NCI-H146 treated with DMSO at 0.1 percent for 48 hours (cell line): ENCODE data around the gene TRPT1.
A peak's percentile ranks its signal among the peaks of the same experiment; 100 is the strongest.

Experiments
- DNase-seq: peaks from one replicate; lab custom pipeline; 2025; ENCODE audit not compliant: unreplicated experiment; lab: John Stamatoyannopoulos, UW

The TRPT1 gene

DNA sequence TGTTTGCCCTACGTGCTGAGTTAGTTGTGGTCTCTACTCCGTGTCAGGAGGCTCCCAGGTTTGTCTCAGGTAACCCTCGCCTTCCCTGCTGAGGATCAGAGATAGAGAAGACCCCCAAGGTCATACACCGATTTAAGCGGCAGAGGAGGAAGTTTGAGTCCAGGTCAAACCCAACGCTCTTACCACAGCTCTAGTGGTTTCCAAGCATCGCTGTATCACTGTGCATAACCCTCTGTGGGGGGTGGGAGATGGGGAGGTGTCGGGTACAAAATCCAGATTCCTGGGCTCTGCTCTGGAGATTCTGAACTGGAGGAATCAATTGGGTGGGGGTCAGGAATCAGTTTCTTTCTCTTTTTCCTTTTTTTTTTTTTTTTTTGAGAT is 5.0 kb upstream of the TRPT1 start:
- no peak for DNase-seq

GRCh38 chr11:64230171-64230984 is 4.4 kb upstream of the TRPT1 start, which contains the start of gene DNAJC4:
Gene DNAJC4 (plus strand): TSS chr11:64230548. CDS start chr11:64230855, 307 bp downstream.
- peak; percentile 93 for DNase-seq

GRCh38 chr11:64229744-64230170 is 3.8 kb upstream of the TRPT1 start:
- no peak for DNase-seq

DNA sequence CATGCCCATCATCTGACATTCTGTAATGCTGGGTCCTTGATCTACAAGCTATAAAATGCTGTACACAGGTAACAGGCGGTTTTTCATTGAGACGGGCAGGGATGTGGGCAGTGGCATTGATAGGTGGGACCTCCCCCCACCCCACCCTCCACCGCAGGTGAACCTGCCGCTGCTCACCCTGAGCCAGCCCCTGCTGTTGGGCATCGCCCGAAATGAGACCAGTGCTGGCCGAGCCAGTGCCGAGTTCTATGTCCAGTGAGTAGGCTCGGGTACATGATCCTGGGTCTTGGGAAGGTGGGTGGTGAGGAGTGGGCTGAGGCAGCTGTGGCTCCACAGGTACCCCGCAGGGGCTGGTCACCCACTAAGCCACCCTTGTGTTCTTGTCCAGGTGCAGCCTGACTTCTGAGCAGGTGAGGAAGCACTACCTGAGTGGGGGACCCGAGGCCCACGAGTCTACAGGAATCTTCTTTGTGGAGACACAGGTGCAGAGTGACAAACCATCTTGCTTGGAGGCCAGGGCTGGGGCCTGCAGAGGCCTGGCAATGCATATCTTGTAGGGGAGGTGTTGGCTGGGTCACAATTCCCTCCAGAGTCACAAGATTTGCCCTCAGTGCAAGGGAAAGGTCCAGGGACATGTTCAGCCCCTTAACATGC is 3.2 kb upstream of the TRPT1 start:
- no peak for DNase-seq

DNA sequence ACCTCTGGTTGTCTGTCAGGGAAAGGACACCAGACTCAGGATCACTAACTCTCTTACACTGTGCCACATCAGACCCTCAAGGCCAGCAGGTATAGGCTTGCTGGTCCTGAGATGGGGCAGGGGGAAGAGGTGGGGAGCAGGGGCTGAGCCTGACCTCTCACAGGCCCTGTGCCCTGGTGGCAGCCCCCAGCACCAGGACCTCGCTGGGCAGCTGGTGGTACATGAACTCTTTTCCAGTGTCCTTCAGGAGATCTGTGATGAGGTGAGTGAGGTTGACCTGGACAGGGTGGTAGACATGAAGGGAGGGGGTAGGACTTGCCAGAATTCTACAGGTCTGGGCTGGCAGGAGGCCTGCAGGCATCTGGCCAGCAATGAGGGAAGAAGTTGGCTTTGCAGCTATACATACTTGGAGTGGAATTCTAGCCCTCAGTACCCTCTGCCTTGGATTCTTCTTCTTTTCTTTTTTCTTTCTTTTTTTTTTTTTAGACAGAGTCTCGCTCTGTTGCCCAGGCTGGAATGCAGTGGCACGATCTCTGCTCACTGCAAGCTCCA is 1.5 kb upstream of the TRPT1 start:
- DNase-seq = no peak

- DNase-seq = peak; percentile 21
Observed at GRCh38 chr11:64226507-64227051, 593 bp upstream of the TRPT1 start.

DNA sequence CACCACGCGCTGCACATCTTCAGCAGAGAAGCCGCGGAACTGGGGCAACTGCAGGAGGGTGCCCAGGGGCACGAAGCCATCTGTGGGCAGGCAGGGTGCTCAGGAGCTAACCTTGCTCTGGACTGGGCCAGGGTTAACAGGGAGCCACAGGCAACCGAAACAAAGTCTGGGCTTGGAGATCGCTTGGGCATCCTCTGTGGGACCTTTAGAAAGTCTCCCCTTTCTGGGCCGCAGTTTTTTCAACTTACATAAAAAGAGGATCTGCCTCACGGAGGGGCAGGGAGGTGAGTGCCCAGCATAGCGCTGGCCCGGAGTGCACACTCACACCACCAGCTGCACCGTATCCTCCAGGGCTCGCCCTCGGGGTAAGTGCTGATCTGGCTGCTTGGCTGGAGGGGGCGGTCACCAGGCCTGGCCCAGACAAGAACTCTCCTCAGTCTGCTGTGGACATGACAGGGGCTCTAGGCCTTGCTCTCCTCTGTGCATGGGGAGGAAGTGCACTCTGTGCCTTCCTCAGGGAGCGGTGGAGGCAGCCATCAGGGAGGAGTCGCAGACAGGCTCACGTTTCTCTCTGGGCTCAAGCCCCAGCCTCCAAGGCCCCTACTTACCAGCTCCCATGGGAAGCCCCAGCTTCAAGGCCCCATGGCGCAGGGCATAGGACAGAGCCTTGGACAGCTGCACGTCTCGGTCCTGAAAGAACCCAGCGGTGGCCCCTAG is 937 bp downstream of the TRPT1 start:
- no peak for DNase-seq

DNA sequence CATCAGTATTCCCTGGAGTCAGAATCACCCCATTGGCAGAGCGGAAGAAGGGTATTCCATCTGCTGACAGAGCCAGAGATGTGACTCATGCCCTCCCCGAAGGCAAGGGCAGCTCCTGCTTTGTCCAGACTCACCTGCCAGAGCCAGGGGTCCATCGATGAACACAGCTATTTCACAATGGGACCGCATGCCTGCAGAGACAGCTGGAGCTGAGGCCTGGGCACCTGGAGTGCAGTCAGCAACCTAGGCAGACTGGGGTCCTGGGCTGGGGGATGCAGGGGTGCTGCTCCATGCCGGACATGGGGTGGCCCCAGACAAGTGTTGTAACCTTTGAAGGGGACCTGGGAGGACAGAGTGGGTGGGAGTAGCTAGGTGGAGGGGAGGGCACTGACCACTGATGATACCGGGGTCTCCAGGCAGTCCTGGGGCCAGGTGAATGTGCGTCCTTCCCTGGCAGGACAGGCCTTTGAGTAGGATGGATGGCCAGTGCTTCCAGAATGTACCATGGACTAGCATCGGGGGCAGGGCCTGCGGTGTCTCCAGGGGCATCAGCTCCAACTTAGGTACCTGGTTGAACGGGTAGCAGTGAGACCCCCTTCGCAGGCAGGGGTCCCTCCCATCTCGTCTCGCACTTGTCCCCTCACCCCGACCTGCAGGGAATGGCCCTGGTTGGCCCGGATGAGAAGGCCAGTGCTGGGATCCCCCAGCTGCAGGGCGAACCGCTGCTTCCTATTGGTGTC is 1.7 kb downstream of the TRPT1 start:
- DNase-seq = no peak

- DNase-seq = no peak
Observed at GRCh38 chr11:64223001-64223651, 2.9 kb downstream of the TRPT1 start.

GRCh38 chr11:64222651-64223000 is 3.4 kb downstream of the TRPT1 start:
- no peak for DNase-seq

- no peak for DNase-seq
Observed at GRCh38 chr11:64220798-64221197, 5.2 kb downstream of the TRPT1 start.

- DNase-seq = no peak
Observed at GRCh38 chr11:64220271-64220670, 5.7 kb downstream of the TRPT1 start.

DNA sequence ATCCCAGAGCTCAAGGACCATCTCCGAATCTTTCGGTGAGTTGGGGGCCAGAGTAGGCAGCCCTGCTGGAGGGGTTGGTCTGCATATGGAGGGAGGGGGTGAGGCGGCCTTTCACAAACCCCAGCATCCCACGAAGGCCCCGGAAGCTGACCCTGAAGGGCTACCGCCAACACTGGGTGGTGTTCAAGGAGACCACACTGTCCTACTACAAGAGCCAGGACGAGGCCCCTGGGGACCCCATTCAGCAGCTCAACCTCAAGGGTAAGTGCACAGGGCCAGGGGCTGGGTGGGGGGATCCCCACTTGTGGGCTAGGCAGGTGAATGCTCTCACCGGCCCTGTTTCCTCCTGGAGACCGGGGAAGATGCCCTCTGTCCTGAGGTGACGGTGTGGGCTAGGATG is 6.2 kb downstream of the TRPT1 start:
- DNase-seq = no peak

GRCh38 chr11:64219354-64219684 is 6.7 kb downstream of the TRPT1 start:
- DNase-seq = no peak

DNA sequence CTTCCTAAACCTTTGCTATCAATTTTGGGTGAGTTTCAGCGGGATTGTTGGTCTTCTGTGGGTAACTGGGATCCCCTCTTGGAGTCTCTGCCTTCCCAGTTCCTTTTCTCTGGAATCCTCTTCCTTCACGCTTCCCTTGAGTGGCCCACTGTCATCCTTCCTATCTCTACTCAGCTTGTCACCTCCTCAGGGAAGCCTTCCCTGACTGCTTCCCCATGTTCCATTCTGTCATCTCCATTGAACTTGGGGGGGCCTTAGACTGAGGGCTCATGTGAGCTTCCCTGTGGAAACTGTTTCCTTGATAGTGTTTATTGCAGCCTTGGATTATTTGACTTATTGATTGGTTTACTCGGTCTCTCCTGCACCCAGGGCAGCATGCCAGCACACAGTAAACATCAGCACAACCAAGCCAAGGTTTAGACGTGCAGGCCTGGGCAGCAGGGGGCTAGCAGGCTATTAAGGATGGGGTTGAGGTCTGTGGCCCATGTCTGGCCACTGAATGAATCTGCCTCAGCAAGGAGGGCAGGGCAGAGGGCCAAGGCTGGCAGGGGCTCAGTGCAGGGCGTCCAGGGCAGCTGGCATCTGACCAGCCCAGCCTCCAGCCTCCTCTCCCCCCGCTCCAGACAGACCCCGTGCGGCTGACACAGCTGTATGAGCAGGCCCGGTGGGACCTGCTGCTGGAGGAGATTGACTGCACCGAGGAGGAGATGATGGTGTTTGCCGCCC is 7.2 kb downstream of the TRPT1 start:
- no peak for DNase-seq

DNA sequence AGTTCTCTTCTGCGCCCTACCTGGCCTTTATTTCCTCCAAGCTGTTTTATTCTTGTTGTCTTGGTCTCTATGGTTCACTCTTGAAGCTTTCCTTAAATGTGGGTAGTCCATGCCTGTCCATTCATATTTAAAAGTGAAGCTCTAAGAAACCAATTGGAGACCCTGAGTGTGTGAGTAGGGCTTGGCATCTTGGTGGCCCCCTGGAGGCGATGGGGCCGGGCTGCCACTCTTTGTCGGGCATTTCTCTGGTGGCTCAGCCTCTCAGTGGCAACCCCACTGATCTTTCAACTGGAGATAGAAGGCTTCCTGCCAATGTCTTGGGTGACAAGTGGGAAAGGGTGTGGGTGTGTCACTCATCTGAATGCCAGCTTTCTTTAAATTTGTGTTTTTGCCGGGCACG is 9.1 kb downstream of the TRPT1 start:
- DNase-seq = no peak

DNA sequence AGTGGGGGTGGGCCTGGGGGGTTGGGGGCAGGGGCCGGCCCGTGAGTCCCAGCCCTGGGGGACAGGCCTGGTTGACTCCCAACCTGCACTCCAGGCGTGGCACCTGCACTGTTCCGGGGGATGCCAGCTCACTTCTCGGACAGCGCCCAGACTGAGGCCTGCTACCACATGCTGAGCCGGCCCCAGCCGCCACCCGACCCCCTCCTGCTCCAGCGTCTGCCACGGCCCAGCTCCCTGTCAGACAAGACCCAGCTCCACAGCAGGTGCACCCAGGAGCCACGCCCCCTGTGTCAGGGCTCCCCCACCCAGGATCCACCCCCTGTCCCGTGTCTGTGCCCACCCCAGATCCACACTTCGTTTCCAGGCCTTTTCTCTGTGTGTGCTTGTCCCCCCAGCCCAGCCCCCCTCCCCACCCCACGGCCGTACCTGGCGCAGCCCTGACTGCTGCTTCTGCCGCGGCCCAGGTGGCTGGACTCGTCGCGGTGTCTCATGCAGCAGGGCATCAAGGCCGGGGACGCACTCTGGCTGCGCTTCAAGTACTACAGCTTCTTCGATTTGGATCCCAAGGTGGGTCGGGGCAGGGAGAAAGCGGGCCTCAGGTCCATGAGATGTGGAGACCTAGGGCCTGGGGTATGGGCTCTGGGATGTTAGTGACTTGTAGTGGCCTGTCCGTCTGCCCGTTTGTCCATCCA is 14.7 kb downstream of the TRPT1 start:
- no peak for DNase-seq

DNA sequence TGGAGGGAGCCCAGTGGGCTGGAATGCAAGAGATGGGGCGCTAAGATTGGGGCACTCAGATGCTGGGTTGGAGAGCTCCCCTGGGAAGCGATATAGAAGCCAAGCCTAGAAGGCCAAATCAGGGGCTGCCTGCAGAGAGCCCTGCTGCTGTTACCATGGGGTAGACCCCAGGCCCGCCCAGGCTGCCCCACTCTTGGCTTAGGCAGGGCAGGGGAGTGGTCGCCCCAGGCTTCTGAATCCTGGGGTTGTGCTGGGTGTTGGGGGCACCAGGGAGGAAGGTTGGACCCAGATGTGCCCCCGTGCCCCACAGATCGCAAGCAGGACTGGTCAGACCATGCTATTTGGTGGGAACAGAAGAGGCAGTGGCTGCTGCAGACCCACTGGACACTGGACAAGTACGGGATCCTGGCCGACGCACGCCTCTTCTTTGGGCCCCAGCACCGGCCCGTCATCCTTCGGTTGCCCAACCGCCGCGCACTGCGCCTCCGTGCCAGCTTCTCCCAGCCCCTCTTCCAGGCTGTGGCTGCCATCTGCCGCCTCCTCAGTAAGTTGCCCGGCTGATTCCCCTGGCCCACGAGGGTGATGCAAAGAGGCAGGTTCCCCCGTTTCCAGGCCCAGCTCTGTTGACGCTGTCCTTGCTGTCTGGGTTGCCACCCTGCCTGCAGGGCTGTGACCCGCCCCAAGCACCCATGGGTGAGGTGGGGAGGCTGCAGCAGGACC is 15.5 kb downstream of the TRPT1 start:
- DNase-seq = no peak

- no peak for DNase-seq
Observed at GRCh38 chr11:64209563-64209843, 16.5 kb downstream of the TRPT1 start.
